HS-27A (cell line): ENCODE results near the gene MRPL46.

Experiments used
- DNase-seq: peaks from one replicate; pipeline ENCODE4 v3.0.0-alpha.2; 2012; ENCODE audit warnings: low read depth, missing footprints

MRPL46 gene

DNA sequence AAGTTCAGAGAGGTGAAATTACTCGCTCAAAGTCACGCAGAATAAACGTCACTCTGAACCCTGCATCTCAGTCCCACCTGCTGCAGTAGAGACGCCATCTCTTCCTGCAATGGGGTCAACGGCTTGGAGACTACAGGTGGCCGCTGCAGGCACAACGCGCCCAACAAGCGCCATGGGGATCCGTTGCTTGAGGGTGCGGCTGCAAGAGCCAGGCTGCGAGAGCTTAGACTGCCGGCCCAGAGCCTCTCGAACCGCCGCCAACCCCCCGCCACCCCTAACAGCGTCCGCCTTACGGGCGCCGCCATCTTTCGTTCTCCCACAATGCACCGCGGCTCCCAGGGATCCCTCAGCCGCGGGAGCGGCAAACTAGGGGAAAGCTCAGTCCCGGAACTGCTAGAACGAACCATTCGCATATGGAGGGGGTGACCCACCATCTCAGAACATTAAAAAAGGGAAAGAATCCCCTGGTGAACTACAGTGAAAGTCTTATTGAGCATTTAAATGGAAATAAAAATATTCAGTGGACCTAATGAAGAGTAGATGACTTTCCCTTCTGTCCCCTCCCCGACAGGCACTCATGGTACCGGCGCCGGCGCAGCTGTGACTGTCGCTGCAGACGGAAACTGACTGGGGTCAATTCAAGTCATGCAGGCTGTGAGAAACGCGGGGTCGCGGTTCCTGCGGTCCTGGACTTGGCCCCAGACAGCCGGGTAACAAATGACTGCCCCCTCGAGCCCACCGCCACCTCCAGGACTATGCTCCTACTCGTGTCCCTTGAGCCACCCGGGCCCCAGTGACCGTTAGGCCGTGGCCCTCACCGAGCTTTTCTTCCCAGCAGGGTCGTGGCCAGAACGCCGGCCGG lies at the start of gene MRPL46, which contains the start of gene MRPS11:
TSS of gene MRPL46 (minus strand) at position 316 of the 862 bp plus-strand sequence. CDS start at position 305, 11 bp downstream.
TSS of gene MRPS11 (plus strand) at position 636 of the 862 bp plus-strand sequence. CDS start at position 646, 10 bp downstream.
- DNase-seq, result peak; percentile 87

DNA sequence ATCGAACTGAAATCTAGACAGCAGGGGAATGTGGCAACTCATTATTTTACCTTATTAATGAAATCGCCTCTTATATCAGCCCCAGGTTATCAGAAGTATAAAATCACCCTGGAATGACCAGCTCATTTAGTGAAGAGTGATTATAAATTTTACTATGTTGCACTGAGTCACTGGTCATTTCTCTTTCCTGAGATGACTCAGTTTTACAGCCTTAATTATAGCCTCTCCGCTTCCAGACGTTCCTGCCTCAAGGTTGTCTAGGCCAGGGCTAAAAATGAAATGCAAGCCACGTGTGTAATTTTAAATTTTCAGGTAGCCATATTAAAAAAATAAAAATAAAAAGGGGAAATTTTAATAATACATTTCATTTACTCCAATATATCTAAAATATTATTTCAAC lies 46.0 kb upstream of the MRPL46 start:
- no peak for DNase-seq

DNA sequence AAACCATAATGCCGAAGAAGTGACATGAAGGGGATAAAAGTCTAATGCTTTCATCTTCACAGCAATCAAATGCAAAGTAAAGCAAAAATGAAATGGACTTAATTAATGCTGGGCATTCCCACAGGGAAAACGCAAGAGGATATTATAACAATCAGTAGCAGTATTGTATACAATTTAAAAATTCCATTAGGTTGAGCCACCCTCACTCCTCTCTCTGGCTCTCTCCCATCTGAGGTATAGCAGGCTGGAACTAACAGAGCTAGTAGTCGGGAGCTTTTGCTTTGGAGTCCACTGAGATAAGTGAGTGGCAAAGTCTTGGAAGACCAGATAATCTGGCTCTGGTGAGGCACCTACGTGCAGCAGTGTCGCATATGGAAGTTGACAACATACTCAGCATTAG lies 45.4 kb upstream of the MRPL46 start:
- DNase-seq, result no peak

DNA sequence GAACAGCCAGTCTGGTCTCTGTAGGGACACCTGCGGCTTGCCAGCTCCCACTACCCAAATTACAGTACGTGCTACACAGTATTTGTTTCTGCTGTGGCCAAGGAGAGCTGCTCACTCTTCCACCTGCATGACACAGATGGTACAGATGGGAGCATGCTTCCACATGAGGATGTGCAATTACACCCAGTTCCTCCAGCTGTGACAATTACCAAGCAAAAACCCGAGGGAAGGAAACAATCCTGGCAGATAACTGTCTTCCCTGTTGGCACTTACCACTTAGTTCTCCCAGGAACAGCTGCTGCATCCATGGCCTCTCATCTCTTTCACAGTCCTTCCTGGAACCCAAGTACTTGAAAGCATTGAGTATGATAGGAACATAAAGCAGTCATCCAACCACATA lies 44.9 kb upstream of the MRPL46 start:
- DNase-seq, result no peak

DNA sequence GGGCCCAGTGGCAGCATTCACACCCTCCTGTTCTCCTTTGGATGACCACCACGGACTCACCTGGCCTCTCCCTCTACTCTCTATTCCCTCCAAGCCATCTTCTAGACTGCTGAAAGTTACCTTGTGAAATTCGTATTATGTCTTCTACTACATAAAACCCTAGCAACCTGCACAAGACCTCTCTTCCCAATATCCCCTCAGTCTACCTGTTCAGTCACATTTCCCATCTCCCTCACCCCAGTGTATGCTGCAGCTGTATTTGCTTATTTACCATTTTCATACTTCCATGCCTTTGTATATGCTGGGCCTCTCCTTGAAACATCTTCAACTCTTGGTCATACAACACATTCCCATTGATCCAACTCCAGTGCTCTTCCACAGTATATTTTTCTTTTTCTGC lies 44.0 kb upstream of the MRPL46 start:
- no peak for DNase-seq

DNA sequence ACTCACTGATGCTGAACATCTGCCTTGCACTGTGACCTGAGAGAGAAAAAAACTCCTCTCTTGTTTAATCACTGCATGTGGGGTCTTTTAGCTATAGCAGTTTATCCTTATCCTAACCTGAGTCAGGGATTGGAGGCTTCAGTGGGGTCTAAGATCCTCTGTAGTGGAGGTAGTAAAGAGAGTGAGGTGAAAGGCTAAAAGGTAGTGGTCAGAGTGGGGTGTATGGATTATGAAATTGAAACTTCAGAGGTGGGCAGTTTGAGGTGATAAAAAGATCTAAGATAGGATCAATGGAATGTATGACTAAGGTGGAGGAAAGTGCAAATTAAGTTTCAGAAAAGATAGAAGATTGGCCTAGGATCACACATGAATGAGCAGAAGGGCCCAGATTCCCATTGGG lies 42.8 kb upstream of the MRPL46 start:
- no peak for DNase-seq

DNA sequence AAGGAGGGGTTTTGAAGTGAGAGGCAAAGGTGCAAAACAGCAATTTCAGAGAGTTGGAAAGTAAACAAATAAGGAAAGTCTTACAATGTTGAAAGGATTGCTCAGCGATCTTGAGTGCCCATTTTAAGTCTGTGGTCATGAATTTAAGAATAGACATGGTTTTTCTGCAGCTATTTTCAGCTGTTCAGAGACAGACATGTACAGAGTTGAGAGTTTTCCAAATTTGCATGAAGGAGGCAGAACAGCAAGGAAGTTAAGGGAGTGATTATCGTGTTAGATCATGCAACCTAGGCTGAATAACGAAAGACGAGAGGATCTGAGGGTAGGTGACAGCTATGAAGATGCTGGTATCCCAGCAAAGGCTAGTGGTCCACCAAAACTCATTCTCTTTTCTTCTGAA lies 42.1 kb upstream of the MRPL46 start:
- no peak for DNase-seq

DNA sequence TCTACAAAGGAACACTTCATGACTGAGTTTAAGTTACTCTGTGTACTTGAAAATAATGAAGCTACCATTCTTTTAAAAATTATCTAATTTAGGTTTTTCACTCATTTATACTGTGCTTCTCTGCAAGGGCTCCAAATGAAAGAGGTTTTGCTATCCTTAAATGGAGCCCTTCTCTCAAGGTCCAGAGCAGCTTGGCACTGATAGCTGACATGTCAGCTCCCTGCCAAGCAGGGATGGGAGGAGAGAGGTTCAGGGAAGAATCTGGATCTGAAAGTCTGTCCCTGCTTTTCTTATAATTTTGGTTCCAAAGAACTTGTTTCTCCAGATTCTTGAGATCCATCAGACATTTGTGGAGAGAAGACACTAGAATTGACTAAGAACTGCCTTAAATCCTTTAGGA lies 39.4 kb upstream of the MRPL46 start:
- DNase-seq, result no peak

DNA sequence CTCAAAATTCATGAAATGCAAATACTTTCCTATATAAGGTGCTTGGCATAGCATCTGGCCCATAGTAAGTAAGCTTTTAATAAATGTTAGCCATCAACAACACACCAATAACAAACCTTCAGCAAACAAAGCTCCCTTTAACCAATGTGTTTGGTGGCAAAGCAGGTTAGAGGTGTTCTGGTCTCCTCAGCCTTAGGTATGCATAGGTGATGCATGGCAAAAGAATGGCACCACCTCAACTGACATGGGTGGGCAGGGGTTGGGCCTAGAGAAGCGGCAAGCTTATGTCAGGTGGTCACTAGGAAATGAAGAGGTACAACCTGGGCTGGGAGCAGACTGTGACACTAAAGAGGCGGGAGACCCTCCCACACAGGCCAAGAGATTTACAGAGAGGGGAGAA lies 38.5 kb upstream of the MRPL46 start:
- DNase-seq, result no peak

DNA sequence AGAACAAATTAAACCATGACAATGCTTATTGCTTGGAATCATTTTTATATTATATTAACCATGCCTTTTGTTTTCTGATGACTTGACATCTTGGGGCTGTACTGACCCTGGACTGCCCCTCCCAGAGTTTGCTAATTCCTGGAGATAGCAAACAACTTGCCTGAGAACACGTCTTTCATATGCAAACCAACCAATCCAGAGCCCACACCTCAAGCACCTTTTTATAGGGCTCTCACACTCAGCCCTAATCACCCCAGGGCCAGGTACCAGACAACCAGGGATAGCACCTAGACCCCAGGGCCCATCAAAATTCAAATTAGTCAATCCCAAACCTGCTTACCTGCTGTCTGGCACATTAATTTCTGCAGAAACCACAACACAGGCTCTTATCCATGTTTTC lies 37.3 kb upstream of the MRPL46 start:
- no peak for DNase-seq

DNA sequence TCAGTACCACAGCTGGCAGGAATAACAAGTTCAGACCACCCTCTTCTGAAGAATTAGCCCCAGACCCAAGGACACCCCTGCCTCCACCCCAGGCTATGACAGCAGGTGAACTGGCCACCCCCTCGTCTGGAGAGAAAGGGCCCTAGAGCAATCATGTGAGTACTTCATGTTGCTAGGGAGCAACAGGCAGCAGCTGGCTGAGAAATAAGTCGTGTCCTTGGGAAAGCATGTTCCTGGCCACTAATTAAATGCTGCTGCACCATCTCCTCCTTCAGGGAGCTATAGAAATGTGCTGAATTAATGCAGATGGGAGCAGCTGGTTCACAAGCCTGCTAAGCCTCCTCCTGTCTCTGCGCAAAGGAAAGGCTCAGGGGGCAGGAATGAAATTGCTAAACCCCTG lies 31.8 kb upstream of the MRPL46 start:
- no peak for DNase-seq

DNA sequence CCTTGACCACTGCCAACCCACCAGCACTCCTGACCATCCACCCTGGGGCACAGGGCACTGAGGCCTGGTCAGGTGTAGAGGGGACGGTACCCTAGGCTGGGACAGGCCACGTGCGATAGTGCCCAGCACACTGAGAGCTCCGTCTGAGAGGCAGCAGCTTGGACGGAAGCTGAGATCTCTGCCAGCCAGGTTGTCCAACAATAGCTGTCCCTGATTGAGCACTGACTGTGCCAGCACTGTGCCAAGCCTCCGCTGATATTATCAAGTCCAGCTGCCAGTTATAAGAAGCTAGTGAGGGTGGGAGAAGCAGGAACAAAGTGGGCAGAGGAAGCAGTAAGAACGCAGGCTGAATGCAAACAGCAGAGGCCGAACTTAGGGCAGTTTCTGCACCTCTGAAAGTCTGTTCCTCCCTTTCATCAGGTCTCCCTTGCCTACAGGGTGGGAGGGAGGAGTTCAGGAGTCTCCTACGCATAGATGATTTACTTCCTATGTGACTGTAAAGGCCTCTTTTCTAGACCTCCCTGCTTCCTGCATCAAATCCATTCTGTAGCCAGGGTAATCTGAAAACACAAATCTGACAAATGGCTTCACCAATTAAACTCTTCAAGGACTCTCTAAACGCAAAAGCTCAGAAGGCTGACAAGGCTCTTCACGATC lies 30.0 kb upstream of the MRPL46 start:
- no peak for DNase-seq

DNA sequence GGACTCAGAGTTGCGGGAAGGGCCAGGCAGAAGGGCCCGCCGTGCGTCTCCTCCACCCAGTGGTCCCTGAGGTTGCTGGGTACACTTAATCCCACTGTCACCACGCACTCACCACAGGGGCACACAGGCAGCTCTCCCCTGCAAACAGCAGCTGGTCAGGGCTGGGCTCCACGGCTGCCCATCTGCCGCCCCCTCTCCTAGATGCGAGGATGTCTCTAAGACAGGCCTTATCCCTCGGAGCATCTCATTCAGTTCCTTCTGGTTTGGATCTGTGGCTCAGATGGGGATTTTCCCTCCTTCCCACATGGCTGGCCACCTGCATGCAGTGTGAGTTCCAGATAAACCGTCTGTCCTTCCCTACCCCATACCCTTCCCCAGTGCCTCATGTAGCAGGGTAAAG lies 26.7 kb upstream of the MRPL46 start:
- DNase-seq, result no peak

DNA sequence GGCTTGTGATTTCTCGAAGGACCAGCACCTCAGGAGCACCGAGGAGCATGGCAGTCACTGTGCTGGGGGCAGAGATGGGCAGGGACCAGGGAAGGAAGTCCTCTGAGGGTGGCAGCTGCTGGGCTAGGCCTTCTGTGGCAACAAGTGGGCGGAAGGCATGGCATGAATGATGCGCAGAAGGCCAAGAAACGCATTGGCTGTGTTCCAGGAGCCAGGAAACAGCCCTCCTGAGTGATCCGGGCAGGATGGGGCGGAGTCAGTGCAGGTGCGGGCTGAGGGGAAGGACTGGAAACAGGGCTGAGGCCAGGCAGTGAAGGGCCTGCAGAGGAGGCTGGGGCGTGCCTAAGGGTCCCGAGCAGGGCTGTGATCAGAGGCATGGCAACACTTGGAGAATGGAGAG lies 24.0 kb upstream of the MRPL46 start:
- DNase-seq, result no peak

DNA sequence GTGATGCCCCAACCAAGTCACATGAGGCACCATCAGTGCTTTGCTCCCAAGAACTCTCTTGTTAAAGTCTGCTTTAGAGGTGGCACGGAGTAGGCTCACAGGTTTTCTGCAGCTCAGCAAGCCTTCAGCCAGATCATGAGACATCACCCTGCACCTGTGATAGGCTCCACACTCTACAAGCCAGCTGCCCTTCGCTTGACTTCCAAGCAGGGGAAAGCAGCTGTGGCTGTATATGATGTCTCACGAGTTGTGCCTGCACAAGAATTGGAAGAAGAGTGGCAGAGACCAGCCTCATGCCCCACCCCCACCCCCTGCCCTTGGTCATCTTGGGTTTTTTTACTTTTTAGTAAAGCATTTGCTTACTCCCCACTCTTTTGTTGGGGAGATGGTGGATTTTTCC lies 22.8 kb upstream of the MRPL46 start:
- no peak for DNase-seq

DNA sequence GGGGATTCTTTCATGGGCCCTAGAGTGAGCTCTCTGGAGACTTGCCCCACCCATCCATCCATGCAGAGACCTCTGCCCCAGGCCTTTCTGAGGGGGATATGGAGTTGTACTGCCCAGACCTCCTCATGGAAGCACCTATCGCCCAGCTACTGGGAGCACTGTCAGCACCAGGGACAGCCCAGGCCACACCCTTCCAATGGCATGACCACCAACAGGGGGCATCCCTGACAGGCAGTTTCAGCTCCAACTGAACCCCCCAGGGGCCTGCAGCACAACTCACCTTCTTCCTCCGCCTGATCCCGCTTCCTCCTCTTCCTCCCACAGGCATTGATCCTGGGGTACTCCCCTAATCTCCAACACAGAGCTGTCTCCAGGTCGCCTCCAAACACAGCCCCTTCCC lies 22.1 kb upstream of the MRPL46 start:
- DNase-seq, result no peak

DNA sequence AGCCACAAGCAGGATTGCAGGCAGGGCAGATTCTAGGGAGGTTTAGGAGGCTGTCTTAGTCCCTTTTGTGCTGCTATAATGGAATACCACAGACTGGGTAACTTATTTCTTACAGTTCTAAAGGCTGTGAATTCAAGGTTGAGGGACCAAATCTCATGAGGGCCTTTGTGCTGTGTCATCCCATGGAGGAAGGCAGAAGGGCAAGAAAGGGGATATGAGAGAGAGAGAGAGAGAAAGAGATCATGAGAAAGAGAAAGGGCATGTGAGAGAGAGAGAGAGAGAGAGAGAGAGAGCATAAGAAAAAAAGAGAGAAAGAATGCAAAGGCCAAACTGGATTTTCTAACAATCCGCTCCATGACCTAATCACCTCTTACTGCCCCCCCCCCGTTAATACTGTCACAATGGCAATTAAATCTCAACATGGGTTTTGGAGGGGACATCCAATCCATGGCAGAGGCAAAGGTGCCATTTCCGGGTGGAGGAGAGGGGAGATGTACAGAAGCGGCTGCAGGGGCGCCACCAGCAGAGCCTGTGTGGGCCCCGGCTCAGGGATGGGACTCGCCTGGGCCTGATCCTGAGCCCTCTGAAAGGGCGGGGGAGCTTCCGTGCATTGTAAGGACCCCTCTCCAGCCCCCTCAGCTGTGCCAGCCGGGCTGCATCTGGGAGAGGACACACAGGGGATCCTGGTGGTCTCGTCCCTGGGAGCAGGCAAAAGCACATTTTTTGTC lies 20.8 kb upstream of the MRPL46 start:
- DNase-seq, result no peak

DNA sequence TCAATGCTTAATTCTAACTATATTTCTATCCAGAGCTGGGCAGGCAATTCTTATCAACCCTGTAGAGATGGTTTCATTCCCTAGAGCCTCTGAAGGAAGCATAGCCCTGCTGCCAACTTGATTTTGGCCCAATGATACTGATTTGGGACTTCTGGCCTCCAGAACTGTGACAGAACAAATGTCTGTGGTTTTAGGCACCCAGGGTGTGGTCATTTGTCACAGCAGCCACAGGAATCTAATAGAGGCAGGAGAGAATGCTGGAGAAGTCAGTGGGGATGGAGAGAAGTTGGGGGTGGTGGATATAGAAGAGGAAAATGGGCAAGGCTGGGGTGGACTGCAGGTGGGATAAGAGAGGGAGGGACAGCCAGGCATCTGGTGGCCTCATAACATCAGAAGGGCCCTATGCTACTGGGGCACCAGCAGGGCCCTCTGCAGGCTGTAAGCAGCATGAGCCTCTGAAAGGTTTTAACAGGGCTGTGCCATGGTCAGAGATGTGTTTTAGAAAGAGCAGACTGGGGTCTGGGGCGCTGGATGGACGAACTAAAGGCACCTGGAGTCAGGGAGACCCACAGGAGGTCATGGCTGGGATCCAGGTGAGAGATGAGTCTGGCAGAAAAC lies 20.1 kb upstream of the MRPL46 start:
- peak; percentile 34 for DNase-seq

DNA sequence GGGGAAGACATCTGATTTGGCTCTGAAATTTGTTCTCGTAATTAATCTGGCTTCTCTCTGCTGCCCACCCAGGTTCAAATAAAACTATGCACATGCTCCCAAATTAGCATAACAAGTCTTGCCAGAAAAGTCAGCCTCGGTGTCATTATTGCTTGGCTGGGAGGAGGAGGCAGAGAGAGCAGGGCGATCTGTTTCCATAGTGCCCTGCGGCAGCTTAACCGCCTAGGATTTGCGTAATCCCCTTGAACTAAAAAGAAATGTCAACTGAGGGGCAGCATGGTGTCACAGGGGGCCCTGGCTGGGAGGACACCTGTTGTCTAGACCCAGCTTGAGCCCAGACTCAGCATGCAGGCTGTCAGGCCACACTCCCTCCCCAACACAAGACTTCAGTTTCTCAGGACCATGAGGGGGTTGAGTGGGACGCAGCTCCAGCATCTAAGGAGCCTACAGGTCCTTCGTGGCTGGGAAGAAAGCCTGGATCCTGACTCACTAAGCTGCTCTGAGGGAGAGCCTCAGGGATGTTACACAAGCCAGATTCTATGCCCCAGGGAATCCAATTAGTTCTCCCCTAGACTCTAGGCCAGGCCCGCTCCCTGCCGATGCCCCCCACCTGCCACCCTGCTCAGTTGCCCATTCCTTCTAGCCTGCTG lies 17.6 kb upstream of the MRPL46 start:
- no peak for DNase-seq

DNA sequence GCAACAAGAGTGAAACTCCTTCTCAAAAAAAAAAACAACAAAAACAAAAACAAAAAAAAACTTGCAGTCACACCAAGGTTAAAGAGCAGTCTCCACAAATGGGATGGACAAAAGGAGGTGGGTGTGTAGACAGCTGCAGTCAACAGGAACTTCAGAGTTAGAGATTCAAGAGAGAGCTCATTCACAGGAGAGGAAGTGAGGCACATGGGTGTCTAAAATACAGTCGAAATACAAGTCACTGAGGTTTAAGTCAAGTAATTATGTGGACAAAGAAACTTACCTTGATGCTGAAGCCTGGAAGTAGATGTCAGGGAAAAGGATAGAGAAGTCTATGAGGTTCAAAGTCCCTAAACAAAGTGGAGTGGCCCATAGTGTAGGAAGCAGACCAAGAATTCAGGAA lies 15.1 kb upstream of the MRPL46 start:
- DNase-seq, result no peak

DNA sequence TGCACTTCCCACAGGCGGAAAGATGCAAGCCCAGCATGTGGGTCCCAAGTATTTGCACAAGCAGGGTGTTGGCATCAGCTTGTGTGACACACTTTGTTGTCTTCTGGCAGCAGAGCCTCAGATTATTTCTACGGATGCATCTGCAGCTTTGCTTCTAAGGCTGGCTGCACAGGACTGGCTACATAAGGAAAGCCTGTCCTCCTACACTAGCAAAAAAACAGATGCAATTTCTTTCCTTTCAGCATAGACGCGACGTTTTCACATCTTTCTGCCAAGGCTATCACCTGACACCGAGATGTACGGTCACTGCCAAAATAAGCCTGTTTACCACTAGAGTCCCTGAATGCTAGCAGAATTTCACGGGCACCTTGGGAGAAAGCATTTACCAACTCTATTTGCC lies 13.8 kb upstream of the MRPL46 start:
- DNase-seq, result no peak

DNA sequence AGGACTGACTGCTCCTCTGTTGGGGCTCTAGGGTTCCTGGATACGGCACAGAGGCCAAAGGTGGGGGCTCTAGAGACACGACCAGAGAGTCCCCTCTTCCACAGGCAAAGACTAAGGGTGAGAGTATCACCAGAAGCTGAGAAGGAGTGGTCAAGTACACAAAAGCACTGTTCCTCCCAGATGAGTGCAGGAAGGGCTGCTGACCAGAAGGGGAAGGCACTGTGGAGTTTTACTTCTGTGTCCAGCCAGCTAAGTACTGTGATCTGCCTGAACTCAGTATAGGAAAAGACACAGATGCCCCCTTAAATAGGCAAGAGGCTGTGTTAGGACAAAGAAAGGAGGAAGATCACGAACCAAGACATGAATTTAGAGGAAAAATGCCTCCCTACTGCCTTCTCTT lies 12.0 kb upstream of the MRPL46 start:
- DNase-seq, result no peak
